ENCODE data around the gene SAP30BP.

GRCh38 chr17:75748706-75749105 is 81.6 kb downstream of the SAP30BP start:
- TF ChIP-seq POLR2AphosphoS5 (IDR thresholded peaks at IDR 0.05; ENCODE audit: low read depth, low read length) (no peak), TAF1 (IDR thresholded peaks at IDR 0.05; ENCODE audit: borderline replicate concordance, insufficient read depth, low read length) (no peak), SIN3A (IDR thresholded peaks at IDR 0.05; ENCODE audit: borderline replicate concordance, insufficient read depth, low read length) (no peak), REST (IDR thresholded peaks at IDR 0.05; ENCODE audit: insufficient read depth in 1 of 2, low read depth in 2 of 2, low read length in 2 of 2) (no peak)

Measured in PFSK-1 (cell line).